ENCODE data around the gene SSBP1.

DNA sequence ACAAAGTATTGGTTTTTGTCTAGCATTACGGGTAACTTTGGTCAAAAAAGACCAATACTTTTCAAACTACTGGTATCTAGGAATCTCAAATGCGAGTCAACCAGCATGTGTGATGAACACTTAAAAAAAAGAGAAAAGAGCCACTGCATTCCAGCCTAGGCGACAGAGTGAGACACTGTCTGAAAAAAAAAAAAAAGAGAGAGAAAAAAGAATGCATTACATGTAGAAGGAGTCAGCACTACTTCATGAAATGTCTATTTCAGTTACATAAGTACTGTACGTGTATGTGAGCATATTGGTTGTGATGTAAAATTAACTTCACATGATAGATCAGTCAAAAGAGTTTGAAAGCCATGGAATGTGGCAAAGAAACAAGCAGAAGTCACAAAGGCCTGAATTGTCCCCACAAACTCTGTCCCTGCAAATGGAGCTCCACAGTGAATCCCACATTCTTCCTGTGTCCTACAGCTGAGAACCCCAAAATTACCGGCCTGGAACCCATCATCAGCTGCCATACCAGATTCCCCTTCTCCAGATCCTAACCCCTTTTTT lies 37.8 kb upstream of the SSBP1 start:
- TF ChIP-seq EGR1 (IDR thresholded peaks at IDR 0.05) (no peak), YY1 (IDR thresholded peaks at IDR 0.05; ENCODE audit: low read depth) (no peak), RAD21 (IDR thresholded peaks at IDR 0.05; ENCODE audit: low read depth) (no peak), NFIC (IDR thresholded peaks at IDR 0.05) (no peak)
- TF ChIP-seq, protein P1, sequence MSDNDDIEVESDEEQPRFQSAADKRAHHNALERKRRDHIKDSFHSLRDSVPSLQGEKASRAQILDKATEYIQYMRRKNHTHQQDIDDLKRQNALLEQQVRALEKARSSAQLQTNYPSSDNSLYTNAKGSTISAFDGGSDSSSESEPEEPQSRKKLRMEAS (IDR thresholded peaks at IDR 0.05) = no peak
